ENCODE data around the gene TMEM82. TPM values are rescaled to one million over a fixed set of nuclear protein-coding genes. Genes with fewer than 3 reads are reported as not detected.

Gene TMEM82
- total RNA-seq, 1 experiment from 2014 or later: not detected

GRCh38 chr1:15731735-15732685 lies 10.3 kb upstream of the TMEM82 start:
- in situ Hi-C loops (cut with HindIII; ENCODE audit: low pct_unique_long_range_greater_than_20kb, low sequenced_read_pairs): no loop called here
- no peak for DNase-seq (ENCODE audit: low read depth, low spot score)

GRCh38 chr1:15732686-15733081 lies 9.6 kb upstream of the TMEM82 start:
- in situ Hi-C loops (cut with HindIII; ENCODE audit: low pct_unique_long_range_greater_than_20kb, low sequenced_read_pairs): no loop called here
- DNase-seq (ENCODE audit: low read depth, low spot score): no peak

GRCh38 chr1:15733218-15733725 lies 9.0 kb upstream of the TMEM82 start:
- DNase-seq (ENCODE audit: low read depth, low spot score): no peak
- in situ Hi-C loops (cut with HindIII; ENCODE audit: low pct_unique_long_range_greater_than_20kb, low sequenced_read_pairs): no loop called here

- in situ Hi-C loops (cut with HindIII; ENCODE audit: low pct_unique_long_range_greater_than_20kb, low sequenced_read_pairs): no loop called here
- no peak for DNase-seq (ENCODE audit: low read depth, low spot score)
Observed at GRCh38 chr1:15733726-15734226, 8.5 kb upstream of the TMEM82 start.

GRCh38 chr1:15734296-15734695 lies 8.0 kb upstream of the TMEM82 start:
- in situ Hi-C loops (cut with HindIII; ENCODE audit: low pct_unique_long_range_greater_than_20kb, low sequenced_read_pairs): no loop called here

GRCh38 chr1:15734901-15735300 lies 7.4 kb upstream of the TMEM82 start:
- in situ Hi-C loops (cut with HindIII; ENCODE audit: low pct_unique_long_range_greater_than_20kb, low sequenced_read_pairs): no loop called here
- DNase-seq (ENCODE audit: low read depth, low spot score): no peak

More at GRCh38 chr1:15734296-15734695, 8.0 kb upstream of the TMEM82 start:
- DNase-seq (ENCODE audit: low read depth, low spot score): no peak

GRCh38 chr1:15735304-15736037 lies 6.8 kb upstream of the TMEM82 start:
- DNase-seq (ENCODE audit: low read depth, low spot score): no peak
- in situ Hi-C loops (cut with HindIII; ENCODE audit: low pct_unique_long_range_greater_than_20kb, low sequenced_read_pairs): no loop called here

GRCh38 chr1:15736038-15736891 lies 6.0 kb upstream of the TMEM82 start, which contains the start of gene SLC25A34:
SLC25A34 (plus strand) TSS chr1:15736258; CDS start chr1:15736486, 228 bp downstream.
- in situ Hi-C loops (cut with HindIII; ENCODE audit: low pct_unique_long_range_greater_than_20kb, low sequenced_read_pairs): no loop called here
- DNase-seq (ENCODE audit: low read depth, low spot score): no peak

- no peak for DNase-seq (ENCODE audit: low read depth, low spot score)
Observed at GRCh38 chr1:15736892-15737261, 5.4 kb upstream of the TMEM82 start.

GRCh38 chr1:15737324-15738319 lies 4.7 kb upstream of the TMEM82 start:
- DNase-seq (ENCODE audit: low read depth, low spot score): no peak
- in situ Hi-C loops (cut with HindIII; ENCODE audit: low pct_unique_long_range_greater_than_20kb, low sequenced_read_pairs): no loop called here

More at GRCh38 chr1:15736892-15737261, 5.4 kb upstream of the TMEM82 start:
- in situ Hi-C loops (cut with HindIII; ENCODE audit: low pct_unique_long_range_greater_than_20kb, low sequenced_read_pairs): no loop called here

- no peak for DNase-seq (ENCODE audit: low read depth, low spot score)
- in situ Hi-C loops (cut with HindIII; ENCODE audit: low pct_unique_long_range_greater_than_20kb, low sequenced_read_pairs): no loop called here
Observed at GRCh38 chr1:15738416-15739113, 3.7 kb upstream of the TMEM82 start.

- DNase-seq (ENCODE audit: low read depth, low spot score): no peak
- in situ Hi-C loops (cut with HindIII; ENCODE audit: low pct_unique_long_range_greater_than_20kb, low sequenced_read_pairs): no loop called here
Observed at GRCh38 chr1:15739259-15739658, 3.0 kb upstream of the TMEM82 start.

GRCh38 chr1:15739745-15740144 lies 2.6 kb upstream of the TMEM82 start:
- no peak for DNase-seq (ENCODE audit: low read depth, low spot score)
- in situ Hi-C loops (cut with HindIII; ENCODE audit: low pct_unique_long_range_greater_than_20kb, low sequenced_read_pairs): no loop called here

- in situ Hi-C loops (cut with HindIII; ENCODE audit: low pct_unique_long_range_greater_than_20kb, low sequenced_read_pairs): no loop called here
- peak; percentile 70 for DNase-seq (ENCODE audit: low read depth, low spot score)
Observed at GRCh38 chr1:15740924-15741850, 1.1 kb upstream of the TMEM82 start.

All from SK-MEL-5 (cell line).